DMS153 (cell line): ENCODE data around the gene DIP2B.
"Not testable (repeated sequence)": the region's sequence is repeated elsewhere in the genome, so short reads cannot be mapped to it uniquely, and the experiment has no call there.

Source experiments
- DNase-seq: peaks from one replicate; lab custom pipeline; 2025; lab: John Stamatoyannopoulos, UW

Gene DIP2B

DNA sequence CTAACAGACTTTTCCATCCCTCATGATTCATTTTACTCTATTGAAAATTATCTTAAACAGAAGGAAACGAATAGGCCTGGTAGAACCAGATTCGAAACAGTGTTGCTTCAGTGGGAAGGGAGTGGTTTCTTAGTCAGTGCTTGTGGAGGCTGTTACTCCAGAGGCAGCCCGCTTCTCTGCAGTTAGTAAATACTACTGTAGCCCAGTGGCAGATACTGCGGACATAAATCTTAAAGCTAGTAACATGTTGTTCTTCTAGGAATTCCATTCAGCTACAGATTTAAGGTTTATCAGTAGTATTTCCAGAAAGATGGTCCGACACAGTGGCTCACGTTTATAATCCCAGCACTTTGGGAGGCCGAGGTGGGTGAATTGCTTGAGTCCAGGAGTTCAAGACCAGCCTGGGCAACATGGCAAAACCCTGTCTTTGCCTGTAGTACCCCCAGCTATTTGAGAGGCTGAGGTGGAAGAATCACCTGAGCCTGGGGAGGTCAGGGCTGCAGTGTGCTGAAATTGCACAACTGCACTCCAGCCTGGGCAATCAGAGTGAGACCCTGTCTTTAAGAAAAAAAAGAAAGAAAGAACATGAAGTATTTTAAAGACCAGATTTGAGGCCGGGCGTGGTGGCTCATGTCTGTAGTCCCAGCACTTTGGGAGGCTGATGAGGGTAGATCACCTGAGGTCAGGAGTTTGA lies 45.9 kb downstream of the DIP2B start:
- no peak for DNase-seq

DNA sequence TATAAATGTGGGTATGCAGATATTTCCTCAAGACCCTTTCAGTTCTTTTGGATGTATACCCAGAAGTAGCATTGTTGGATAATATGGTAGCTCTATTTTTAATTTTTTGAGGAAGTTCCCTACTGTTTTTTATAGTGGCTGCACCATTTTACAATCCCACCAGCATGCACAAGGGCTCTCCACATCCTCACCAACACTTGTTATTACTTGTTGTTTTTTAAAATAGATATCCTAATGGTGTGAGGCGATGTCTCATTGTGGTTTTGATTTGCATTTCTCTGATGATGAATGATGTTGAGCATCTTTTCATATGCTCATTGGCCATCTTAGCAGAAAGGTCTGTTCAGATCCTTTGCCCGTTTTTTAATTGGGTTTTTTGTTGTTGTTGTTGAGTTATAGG lies 47.1 kb downstream of the DIP2B start:
- DNase-seq = no peak

DNA sequence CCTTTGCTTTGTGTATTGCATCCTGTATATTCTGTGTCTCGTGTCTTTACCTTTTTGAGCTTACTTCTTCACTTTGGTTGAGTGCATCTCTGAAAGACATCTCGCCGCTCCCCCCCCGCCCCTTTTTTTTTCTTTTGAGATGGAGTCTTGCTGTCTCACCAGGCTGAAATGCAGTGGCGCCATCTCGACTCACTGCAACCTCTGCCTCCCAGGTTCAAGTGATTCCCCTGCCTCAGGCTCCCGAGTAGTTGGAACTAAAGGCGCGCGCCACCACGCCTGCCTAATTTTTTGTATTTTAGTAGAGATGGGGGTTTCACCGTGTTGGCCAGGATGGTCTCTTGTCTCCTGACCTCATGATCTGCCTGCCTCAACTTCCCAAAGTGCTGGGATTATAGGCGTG lies 49.9 kb downstream of the DIP2B start:
- no peak for DNase-seq

DNA sequence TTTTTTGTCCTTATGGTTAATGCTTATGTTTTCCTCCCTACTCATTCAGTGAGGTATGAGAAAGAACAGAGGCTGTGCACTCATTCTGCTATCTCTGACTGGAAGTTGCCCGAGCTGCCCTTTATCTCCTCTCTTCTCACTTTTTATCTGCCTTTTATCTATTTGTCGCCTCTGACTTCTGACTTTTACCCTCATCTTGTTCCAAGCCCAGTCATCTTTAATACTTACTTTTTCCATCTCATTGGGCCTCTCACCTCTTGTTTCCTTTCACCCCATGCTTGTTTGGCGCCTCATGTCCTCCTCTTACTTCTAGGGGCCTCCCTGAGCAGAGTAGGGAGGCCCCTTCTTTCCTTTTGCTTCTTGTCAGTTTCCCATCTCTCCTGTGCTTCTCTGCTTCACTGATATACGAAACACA lies 50.7 kb downstream of the DIP2B start:
- DNase-seq = no peak

DNA sequence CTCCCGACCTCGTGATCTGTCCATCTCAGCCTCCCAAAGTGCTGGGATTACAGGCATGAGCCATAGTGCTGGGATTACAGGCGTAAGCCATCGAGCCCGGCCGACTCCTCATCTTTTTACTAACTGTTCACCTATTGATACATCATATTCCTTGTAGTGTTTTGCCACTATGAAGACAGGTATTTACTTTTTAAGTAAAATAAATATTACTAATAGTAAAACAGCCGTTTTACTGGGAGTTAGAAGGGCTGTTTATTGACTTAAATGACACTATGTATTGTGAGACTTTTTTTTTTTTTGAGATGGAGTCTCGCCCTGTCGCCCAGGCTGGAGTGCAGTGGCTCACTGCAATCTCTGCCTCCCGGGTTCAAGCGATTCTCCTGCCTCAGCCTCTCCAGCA lies 51.5 kb downstream of the DIP2B start:
- no peak for DNase-seq

DNA sequence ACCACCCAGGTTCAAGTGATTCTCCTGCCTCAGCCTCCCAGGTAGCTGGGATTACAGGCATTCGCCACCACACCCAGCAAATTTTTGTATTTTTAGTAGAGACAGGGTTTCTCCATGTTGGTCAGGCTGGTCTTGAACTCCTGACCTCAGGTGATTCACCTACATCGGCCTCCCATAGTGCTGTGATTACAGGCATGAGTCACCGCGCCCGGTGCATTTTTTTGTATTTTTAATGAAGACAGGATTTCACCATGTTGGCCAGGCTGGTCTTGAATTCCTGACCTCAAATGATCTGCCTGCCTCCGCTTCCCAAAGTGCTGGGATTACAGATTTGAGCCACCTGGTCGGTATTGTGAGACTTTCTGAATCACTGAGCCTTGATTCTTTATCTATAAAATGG lies 52.0 kb downstream of the DIP2B start:
- DNase-seq = not testable (repeated sequence)

DNA sequence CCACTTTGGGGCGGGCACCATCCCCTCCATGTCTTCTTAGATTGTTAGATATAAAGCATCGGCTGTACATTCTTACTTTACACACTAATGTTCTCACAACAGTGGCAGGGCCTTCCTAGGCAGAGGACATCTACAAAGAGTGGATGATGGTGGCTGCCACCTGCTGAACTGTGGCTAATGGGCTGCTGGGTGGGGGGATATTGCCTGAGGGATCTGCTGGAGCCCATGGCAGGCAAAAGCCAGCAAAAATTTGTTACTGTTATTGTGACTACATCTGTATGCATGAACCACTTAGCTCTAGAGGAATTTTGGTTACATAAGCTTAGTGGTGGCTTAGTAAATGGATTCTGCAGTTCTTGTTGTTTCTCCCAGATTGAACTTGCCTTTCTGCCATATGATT lies 52.6 kb downstream of the DIP2B start:
- no peak for DNase-seq

DNA sequence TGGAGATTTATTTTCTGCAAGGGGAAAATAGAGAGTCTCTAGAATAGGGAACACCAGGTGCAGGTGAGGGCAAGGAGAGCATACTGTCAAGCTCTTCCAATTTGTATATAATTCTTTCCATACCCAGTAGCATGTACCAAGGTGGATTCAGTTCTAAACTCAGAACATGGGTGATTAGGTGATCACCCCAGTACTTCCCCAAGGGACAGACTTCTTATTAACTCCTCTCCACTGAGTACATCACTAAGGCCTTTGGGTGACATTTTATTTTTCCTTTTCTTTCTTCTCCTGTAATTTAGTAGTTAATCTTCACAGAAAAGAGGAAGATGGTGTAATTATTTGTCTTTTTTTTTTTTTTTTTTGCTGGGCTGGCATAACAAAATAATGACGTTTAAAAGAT lies 54.2 kb downstream of the DIP2B start:
- DNase-seq = no peak

DNA sequence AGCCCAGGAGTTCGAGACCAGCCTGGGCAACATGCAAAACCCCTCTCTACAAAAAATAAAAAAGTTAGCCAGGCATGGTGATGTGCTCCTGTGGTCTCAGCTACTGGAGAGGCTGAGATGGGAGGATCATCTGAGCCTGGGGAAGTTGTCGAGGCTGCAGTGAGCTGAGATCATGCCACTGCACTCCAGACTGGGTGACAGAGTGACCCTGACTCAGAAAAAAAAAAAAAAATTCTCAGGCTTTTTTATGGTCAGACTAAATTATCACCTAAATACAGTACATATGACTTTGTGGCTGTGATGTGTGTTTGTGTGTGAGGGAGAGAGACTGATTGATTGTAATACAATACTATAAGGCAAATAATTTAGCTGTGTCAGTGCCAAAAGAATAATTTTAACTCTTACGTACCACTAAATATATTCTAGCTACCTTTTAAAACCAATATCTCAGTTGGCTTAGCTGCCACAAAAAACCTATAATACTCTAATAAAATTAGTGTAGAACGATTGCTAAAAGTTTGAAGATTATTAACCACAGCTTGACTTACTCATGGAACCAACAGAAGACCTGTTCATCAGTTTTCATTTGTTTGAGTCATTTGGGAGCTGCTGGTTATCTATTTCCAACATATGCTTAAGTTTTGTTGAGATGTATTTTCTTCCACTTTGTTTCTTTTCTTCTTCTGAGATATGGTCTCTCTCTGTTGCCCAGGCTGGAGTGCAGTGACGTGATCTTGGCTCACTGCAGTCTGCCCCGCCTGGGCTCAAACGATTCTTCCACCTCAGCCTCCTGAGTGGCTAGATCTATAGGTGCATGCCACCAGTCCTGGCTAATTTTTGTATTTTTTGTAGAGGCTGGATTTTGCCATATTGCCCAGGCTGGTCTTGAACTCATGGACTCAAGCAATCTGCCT lies 58.0 kb downstream of the DIP2B start:
- DNase-seq = no peak

DNA sequence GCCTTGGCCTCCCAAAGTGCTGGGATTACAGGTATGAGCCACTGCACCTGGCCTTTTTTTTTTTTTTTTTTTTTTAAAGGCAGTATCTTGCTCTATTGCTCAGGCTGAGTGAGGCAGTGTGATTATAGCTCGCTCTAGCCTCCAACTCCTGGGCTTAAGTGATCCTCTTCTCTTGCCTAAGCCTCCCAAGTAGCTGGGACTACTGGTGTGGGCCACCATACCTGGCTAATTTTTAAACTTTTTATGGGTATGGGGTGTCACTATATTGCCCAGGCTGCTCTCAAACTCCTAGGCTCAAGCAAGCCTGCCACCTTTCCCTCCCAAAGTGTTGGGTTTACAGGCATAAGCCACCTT lies 58.6 kb downstream of the DIP2B start:
- DNase-seq = no peak

DNA sequence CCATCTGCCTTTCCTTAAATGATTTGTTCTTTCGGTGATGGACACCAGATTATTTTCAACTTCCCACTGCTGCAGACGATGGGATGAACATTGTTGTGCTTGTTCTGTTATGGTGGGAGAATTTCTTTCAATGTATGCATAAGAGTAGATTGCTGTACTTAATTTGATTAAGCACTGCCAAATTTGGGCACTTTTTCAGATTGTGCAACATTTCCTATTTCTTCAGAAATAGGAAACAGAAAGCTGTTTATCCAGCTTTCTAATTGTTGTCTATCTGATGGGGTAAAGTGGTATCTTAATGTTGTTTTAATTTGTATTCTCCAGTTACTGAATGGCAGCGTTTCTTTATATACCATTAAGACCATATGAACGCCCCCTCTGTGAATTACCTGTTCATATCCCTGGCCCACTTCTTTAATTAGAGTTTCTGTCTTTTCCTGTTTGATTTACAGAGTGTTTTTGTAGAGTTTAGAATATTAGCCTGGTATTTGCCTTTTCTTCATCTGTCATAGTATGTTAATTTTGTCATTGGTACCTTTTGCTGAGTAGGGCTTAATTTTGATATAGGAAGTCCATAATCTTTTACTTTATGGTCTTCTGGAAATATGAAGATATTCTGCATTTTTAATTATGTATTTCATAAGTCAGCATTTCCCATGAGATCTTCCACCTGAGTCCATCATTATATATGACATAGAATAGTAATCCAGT lies 59.6 kb downstream of the DIP2B start:
- DNase-seq = no peak

DNA sequence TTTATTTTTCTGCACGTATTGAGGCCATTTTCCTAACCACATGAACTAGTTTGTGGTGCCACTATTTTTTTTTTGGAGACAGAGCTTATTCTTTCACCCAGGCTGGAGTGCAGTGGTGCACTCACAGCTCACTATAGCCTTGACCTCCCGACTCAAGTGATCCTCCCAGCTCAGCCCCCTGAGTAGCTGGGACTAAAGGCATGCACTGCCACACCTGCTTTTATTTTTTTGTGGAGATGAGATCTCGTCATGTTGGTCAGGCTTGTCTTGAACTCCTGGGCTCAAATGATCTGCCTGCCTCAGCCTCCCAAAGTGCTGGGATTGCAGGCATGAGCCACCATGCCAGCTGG lies 60.1 kb downstream of the DIP2B start:
- no peak for DNase-seq

DNA sequence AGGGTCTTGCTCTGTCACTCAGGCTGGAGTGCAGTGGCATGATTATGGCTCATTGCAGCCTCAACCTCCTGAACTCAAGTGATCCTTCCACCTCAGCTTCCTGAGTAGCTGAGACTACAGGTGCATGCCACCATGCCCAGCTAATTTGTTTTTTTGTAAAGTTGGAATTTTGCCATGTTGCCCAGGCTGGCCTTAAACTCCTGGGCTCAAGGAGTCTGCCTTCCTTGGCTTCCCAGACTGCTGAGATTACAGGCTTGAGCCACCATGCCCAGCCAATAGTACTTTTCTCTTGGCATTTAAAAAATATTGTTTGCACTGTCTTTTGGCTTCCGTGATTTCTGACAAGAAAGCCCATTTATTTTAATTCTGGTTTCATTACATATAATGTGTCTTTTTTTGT lies 61.3 kb downstream of the DIP2B start:
- no peak for DNase-seq

DNA sequence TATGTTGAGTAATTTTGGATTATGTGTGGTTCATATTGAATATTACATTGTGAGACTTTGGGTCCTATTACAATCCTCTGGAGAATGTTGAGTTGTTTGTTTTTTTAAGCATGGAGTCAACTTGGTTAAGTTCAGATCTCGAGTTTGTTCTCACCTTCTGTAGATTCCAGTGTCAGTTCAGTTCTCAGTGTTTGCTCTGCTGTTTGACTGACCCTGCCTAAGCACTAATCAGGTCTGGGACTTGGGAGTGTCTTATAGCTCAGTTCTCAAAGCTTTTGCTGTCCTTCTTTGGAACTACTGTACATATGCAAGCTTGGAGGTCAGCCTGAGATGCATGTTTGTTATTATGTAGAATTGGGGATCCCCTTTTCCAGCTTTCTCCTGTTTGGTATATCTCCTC lies 63.1 kb downstream of the DIP2B start:
- DNase-seq = no peak

DNA sequence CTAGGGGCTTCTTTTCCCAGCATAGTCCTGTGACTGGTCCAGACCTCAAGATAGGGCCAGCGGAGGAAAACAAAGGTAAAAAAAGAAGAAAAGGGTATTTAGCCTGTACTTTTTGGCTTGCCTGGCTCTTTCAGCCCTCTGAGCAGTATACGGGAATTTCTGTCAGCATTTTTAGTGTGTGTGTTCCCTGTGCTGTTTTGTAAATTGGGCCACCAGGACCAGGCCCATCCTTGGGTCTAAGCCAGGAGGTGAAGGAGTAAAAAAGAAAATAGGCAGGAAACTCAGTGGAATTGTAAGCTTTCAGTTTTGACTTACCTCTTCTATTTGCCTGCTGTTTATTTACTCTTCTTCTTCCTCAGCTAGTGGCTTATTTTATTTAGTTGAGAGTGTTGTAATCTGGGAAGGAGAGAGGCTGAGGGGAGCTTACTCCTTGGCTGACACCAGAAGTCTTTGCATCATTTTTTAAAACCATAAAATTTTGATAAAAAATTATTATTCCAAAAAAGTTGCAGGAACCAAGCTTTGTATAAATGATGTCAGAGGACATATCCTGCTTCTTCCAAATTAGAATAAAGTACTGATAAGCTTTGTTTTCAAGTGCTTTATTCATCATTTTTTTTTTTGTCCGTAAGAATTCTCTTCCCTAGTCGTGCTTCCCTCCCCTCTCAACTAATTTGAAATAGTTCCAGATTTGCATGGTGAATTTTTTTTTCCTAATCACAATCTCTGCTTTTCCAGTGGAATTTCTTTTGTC lies 63.7 kb downstream of the DIP2B start:
- DNase-seq = no peak

DNA sequence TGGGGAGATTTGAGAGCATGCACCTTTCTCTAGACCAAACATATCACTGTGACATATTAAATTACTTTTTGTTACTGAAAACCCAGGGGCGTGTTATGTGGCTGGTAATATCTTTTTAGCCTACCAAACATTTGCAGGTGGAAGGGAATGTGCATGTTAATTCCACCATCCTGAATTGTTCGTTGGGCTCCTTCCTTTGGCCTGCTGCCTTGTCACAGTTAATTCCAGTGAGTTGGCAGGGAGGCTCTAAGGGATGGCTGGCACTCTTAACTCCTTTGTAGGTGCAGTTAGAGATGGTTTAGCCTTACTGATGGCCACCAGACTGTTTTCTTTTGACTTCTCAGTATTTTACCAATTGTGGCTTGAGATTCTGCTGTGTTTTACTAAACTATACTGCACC lies 64.5 kb downstream of the DIP2B start:
- DNase-seq = no peak

DNA sequence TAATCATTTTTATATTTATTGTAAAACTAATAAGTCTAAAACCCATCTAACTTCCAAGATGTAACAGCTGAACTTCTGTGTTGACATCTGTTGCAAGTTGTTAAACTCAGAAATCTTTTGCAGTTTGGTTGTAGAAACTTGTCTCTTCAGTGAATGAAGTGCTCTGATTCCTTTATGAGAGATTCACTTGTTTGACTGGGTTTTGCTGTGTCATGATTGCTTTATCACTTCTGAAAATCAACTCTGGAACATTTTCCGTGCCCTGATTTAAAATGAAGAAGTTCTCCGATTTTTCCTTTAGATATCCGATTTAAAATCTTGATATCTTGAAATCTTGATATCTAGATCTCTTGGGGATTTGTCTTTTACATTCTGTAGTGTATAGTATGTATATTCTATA lies 65.1 kb downstream of the DIP2B start:
- no peak for DNase-seq

DNA sequence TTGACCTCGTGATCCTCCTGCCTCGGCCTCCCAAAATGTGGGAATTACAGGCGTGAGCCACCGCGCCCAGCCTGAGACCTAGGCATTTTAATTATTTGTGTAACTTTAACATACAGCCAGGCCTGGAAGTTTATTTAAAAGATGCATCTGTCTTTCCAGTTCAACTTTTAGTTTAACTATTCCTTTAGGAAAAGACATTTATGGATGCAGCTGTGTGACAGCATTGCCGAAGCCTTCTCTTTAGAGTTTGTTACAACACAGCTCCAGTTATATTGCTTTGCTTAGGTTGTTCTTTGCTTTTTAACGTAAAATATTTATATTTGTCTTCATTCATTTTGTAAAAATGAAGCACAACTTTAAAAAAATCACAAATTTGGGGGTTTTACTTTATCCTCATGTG lies 67.0 kb downstream of the DIP2B start:
- no peak for DNase-seq

DNA sequence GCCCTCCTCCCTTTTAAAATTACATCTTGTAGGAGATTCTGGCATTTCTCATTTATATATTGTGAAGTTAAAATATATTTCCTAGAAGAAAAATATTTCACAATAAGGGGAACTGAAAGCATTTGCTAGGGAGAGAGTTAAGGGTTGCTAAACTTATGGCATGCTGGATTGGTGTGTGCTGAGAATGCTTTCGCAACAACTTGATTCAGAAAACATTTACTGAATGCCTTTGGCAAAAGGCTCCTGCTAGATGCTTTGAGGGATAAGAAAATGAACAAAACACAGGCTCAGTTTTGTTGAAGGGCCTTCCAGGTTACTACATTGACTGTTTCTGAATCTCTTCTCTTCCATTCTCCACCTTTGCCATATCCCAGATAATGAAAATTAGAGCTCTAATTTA lies 67.5 kb downstream of the DIP2B start:
- no peak for DNase-seq

DNA sequence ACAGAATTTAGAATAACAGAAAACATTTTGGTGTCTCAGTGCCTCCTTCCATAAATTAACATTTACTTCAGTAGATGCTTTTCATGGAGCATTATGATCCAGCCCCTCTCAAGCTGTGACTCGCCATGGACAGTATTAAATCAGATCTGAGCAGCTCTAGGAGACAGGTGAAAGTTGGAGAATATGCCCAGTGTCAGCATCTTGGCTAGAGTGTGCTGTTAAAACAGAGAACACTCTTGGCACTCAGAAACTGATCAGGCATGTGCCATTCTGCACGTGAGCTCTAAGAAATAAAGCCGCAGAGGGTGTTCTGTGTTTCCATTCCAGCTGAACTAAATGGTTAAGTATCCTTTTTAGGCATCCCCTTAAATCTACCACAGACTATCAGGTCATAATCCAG lies 68.0 kb downstream of the DIP2B start:
- DNase-seq = no peak

DNA sequence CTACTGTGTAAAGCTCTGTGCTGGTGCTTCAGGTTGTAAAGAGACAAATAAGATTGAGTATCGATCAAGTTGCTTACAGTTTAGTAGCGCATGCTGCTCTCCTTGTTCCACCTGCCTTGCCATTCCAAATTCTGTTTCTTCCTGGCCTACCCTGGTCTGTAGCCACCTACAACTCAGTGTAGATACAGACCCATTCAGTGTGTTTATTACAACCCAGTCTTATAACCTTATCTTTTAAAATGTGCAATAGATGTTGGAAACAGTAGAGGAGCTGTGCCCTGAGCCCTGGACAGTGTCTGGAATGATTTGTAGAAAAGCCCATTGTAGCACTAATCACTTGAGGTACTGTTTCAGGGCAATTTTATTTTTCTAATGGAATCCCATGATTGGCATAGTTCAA lies 68.5 kb downstream of the DIP2B start:
- no peak for DNase-seq

DNA sequence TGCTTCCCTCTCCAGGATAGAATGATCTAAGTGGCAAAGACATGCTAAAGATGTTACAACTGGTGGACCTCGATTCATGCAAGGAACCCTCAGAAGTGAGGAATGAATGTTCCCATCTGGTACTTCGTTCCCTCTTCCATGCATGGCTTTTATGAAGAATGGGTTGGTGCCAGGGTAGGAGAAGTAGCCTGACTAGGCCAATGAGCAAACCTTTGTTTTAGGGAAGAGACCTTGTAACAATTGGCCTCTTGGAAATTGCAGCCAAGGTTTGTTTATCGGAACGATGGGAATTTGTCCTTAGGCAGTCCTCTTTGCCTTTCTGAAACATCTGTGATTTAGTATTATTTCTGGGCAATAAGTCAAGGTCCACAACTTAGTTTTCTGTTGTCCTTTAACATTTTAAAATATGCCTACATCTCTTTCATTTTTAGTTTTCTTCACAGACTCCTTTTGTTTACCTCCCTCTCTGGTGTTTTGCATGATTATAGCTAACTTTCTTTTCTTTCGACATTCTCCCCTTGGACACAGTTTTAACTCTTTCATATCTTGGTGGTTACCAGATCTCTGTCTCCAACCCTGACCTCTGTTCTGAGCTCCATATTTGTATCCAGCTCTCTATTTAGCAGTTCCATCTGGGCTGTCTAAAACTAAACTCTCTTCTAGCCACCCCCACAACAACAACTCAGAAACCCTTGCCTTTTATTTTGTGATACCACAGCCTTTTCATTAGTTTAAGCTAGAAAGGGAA lies 70.0 kb downstream of the DIP2B start:
- no peak for DNase-seq
